MCF 10A (cell line): ENCODE data around the gene GPR155. TPM values are rescaled to one million over a fixed set of nuclear protein-coding genes. Genes with fewer than 3 reads are reported as not detected.

Experiments used
- BruUV-seq: library from RNA; stranded (reverse); fragments of 400-500 nt; replicated peaks from 2 replicates; lab custom pipeline; 2021; lab: Mats Ljungman, UMichigan
- CTCF ChIA-PET: fragments of 300-600 bp; sonication (Branson Sonifier 250); formaldehyde crosslinking; extraction: SDS; loops from one replicate; lab custom pipeline; 2021; ENCODE audit warnings: antibody characterized with exemption, inconsistent platforms; lab: Yijun Ruan, JAX
- POLR2A ChIA-PET: fragments of 300-600, 350-650 bp; sonication (Branson Sonifier 250); formaldehyde crosslinking; extraction: SDS; loops from one replicate; lab custom pipeline; 2020; ENCODE audit warnings: antibody characterized with exemption, inconsistent platforms; lab: Yijun Ruan, JAX
- DNase-seq: peaks from one replicate; pipeline ENCODE4 v3.0.0-alpha.2; 2018; ENCODE audit not compliant: unreplicated experiment
- H3K27ac Mint-ChIP-seq: one replicate; pipeline ENCODE4 v1.8.0; 2022; ENCODE audit warnings: mild to moderate bottlenecking, low read depth, mixed read lengths; ENCODE audit not compliant: unreplicated experiment
- H3K27me3 Mint-ChIP-seq: one replicate; pipeline ENCODE4 v1.8.0; 2022; ENCODE audit warnings: mixed read lengths; ENCODE audit not compliant: insufficient read depth, unreplicated experiment
- H3K36me3 Mint-ChIP-seq: one replicate; pipeline ENCODE4 v1.8.0; 2022; ENCODE audit warnings: mild to moderate bottlenecking, moderate library complexity, mixed read lengths; ENCODE audit not compliant: insufficient read depth, unreplicated experiment
- H3K4me1 Mint-ChIP-seq: one replicate; pipeline ENCODE4 v1.8.0; 2022; ENCODE audit warnings: mixed read lengths; ENCODE audit not compliant: insufficient read depth, unreplicated experiment
- H3K4me3 Mint-ChIP-seq: one replicate; pipeline ENCODE4 v1.8.0; 2022; ENCODE audit warnings: mild to moderate bottlenecking, moderate library complexity, mixed read lengths; ENCODE audit not compliant: unreplicated experiment
- H3K9me3 Mint-ChIP-seq: one replicate; pipeline ENCODE4 v1.8.0; 2022; ENCODE audit warnings: mixed read lengths; ENCODE audit not compliant: unreplicated experiment
- CTCF ChIP-seq: fragments of 200-600 bp; IDR thresholded peaks from one replicate; pipeline ENCODE4 v1.8.0; 2022; ENCODE audit warnings: antibody characterized with exemption, mild to moderate bottlenecking; ENCODE audit not compliant: unreplicated experiment
- intact Hi-C: fragments of 100-400 bp; cut with micrococcal nuclease; formaldehyde crosslinking; loops from 2 replicates; pipeline ENCODE4 v1.14.1; 2022
- total RNA-seq: library from RNA; stranded (reverse); gene quantifications from 2 replicates; pipeline ENCODE4 v1.2.3, GENCODE V29; 2022

Gene GPR155
- total RNA-seq, 1 experiment from 2014 or later = 1.9 TPM

GRCh38 chr2:174454566-174454965, 32.3 kb downstream of the GPR155 start:
- no peak overlapping the region for H3K4me3 Mint-ChIP-seq
- no peak for DNase-seq
- no peaks in the 10 kb centered on the region for H3K4me1 Mint-ChIP-seq
- no peak overlapping the region for H3K27ac Mint-ChIP-seq
- TF ChIP-seq CTCF = no peak
- BruUV-seq = no TSS peak
- no peaks in the 10 kb centered on the region for H3K9me3 Mint-ChIP-seq
- POLR2A ChIA-PET = no interaction called here
- intact Hi-C loops = no loop called here
- no peaks in the 10 kb centered on the region for H3K36me3 Mint-ChIP-seq
- H3K27me3 Mint-ChIP-seq = no peaks in the 10 kb centered on the region
- CTCF ChIA-PET = interaction anchor here (0.5 kb wide), 1 partner anchor 9 kb away, joined by 4 read pairs; no protein-coding TSS in a partner anchor

- Mint-ChIP-seq H3K4me1 (no peaks in the 10 kb centered on the region), H3K4me3 (no peak overlapping the region), H3K9me3 (no peaks in the 10 kb centered on the region), H3K36me3 (no peaks in the 10 kb centered on the region), H3K27me3 (no peaks in the 10 kb centered on the region), H3K27ac (no peak overlapping the region)
- intact Hi-C loops = no loop called here
- TF ChIP-seq CTCF = no peak
- DNase-seq = no peak
- no TSS peak for BruUV-seq
- CTCF ChIA-PET = no interaction called here
- POLR2A ChIA-PET = interaction anchor here (0.9 kb wide), 1 partner anchor 9 kb away, joined by 4 read pairs; no protein-coding TSS in a partner anchor
These were observed 36.6 kb downstream of the GPR155 start for GRCh38 chr2:174450021-174450816.

GRCh38 chr2:174449033-174449432, 37.8 kb downstream of the GPR155 start:
- Mint-ChIP-seq H3K4me3 (no peak overlapping the region), H3K36me3 (no peaks in the 10 kb centered on the region), H3K27me3 (no peaks in the 10 kb centered on the region), H3K27ac (no peak overlapping the region), H3K9me3 (no peaks in the 10 kb centered on the region), H3K4me1 (no peaks in the 10 kb centered on the region)
- no peak for DNase-seq
- ChIA-PET CTCF (interaction anchor here (0.6 kb wide), 1 partner anchor 1000 kb away, joined by 4 read pairs; no protein-coding TSS in a partner anchor), POLR2A (no interaction called here)
- BruUV-seq = no TSS peak
- TF ChIP-seq CTCF = no peak
- intact Hi-C loops = no loop called here

- no peaks in the 10 kb centered on the region for H3K36me3 Mint-ChIP-seq
- no TSS peak for BruUV-seq
These were observed 40.3 kb downstream of the GPR155 start for GRCh38 chr2:174446531-174446930.

More at GRCh38 chr2:174446531-174446930, 40.3 kb downstream of the GPR155 start:
- intact Hi-C loops = no loop called here
- H3K27me3 Mint-ChIP-seq = no peaks in the 10 kb centered on the region
- CTCF ChIA-PET = interaction anchor here (0.7 to 1.4 kb wide), 3 partner anchors 14 to 17 kb away, joined by 3 to 5 read pairs (median 3); no protein-coding TSS in a partner anchor
- no peak overlapping the region for H3K27ac Mint-ChIP-seq
- no peaks in the 10 kb centered on the region for H3K9me3 Mint-ChIP-seq
- H3K4me3 Mint-ChIP-seq = no peak overlapping the region
- no peak for TF ChIP-seq CTCF
- DNase-seq = no peak
- POLR2A ChIA-PET = no interaction called here
- peaks cover 6% of the 10 kb centered on the region for H3K4me1 Mint-ChIP-seq
